ENCODE data around the gene ARGLU1.
"Not testable (repeated sequence)": the region's sequence is repeated elsewhere in the genome, so short reads cannot be mapped to it uniquely, and the experiment has no call there.

ARGLU1 gene

GRCh38 chr13:106567474-106568298, at the start of gene ARGLU1:
Gene ARGLU1 (minus strand): TSS chr13:106568137. CDS start chr13:106567919, 218 bp downstream.
- DNase-seq, result peak; percentile 97

- no peak for DNase-seq
Measured at GRCh38 chr13:106617561-106617960, 49.6 kb upstream of the ARGLU1 start.

- no peak for DNase-seq
Measured at GRCh38 chr13:106616729-106617128, 48.8 kb upstream of the ARGLU1 start.

GRCh38 chr13:106614874-106615273, 46.9 kb upstream of the ARGLU1 start:
- no peak for DNase-seq

GRCh38 chr13:106612688-106613087, 44.8 kb upstream of the ARGLU1 start:
- no peak for DNase-seq

- DNase-seq, result no peak
Measured at GRCh38 chr13:106610486-106610885, 42.5 kb upstream of the ARGLU1 start.

GRCh38 chr13:106609116-106609515, 41.2 kb upstream of the ARGLU1 start:
- no peak for DNase-seq

- DNase-seq, result no peak
Measured at GRCh38 chr13:106603546-106603945, 35.6 kb upstream of the ARGLU1 start.

GRCh38 chr13:106602178-106602577, 34.2 kb upstream of the ARGLU1 start:
- DNase-seq, result no peak

GRCh38 chr13:106601489-106601888, 33.6 kb upstream of the ARGLU1 start:
- no peak for DNase-seq

- DNase-seq, result not testable (repeated sequence)
Measured at GRCh38 chr13:106600798-106601135, 32.8 kb upstream of the ARGLU1 start.

GRCh38 chr13:106599875-106600797, 32.2 kb upstream of the ARGLU1 start:
- DNase-seq, result no peak

- no peak for DNase-seq
Measured at GRCh38 chr13:106597749-106598395, 29.9 kb upstream of the ARGLU1 start.

GRCh38 chr13:106597186-106597585, 29.2 kb upstream of the ARGLU1 start:
- DNase-seq, result no peak

GRCh38 chr13:106596275-106596937, 28.5 kb upstream of the ARGLU1 start:
- no peak for DNase-seq

GRCh38 chr13:106595625-106596024, 27.7 kb upstream of the ARGLU1 start:
- DNase-seq, result no peak

GRCh38 chr13:106594980-106595379, 27.0 kb upstream of the ARGLU1 start:
- DNase-seq, result no peak

- DNase-seq, result no peak
Measured at GRCh38 chr13:106593132-106593531, 25.2 kb upstream of the ARGLU1 start.

- DNase-seq, result no peak
Measured at GRCh38 chr13:106591299-106591698, 23.4 kb upstream of the ARGLU1 start.

- no peak for DNase-seq
Measured at GRCh38 chr13:106589716-106590115, 21.8 kb upstream of the ARGLU1 start.

- no peak for DNase-seq
Measured at GRCh38 chr13:106588367-106588766, 20.4 kb upstream of the ARGLU1 start.

GRCh38 chr13:106587787-106588186, 19.9 kb upstream of the ARGLU1 start:
- DNase-seq, result no peak

GRCh38 chr13:106586648-106587166, 18.8 kb upstream of the ARGLU1 start:
- DNase-seq, result no peak
